PC-3 (cell line): Measurements from ENCODE around the gene DNAJA1. TPM values are rescaled to one million over a fixed set of nuclear protein-coding genes. Genes with fewer than 3 reads are reported as not detected.

Experiments
- ATAC-seq: fragments of 200-7000 bp; cut with Tn5 transposase; 2 replicates; pipeline ENCODE4 v1.9.1; 2020; ENCODE audit warnings: mild to moderate bottlenecking, moderate library complexity
- Bru-seq: library from RNA; stranded (reverse); fragments of 400-500 nt; gene quantifications from one replicate; lab custom pipeline; 2021; lab: Mats Ljungman, UMichigan
- BruChase-seq, 2 experiments: library from RNA; stranded (reverse); fragments of 400-500 nt; gene quantifications; one replicate each; lab custom pipeline; 2021; lab: Mats Ljungman, UMichigan
- BruUV-seq: library from RNA; stranded (reverse); fragments of 400-500 nt; replicated peaks from 2 replicates; lab custom pipeline; 2021; lab: Mats Ljungman, UMichigan
- CTCF ChIA-PET: fragments of 300-600 bp; sonication (Branson Sonifier 250); formaldehyde crosslinking; loops from one replicate; lab custom pipeline; 2022; ENCODE audit warnings: antibody characterized with exemption; lab: Charles Lee
- POLR2A ChIA-PET: fragments of 300-600 bp; sonication (Branson Sonifier 250); formaldehyde crosslinking; loops from one replicate; lab custom pipeline; 2022; ENCODE audit warnings: antibody characterized with exemption; ENCODE audit not compliant: unreplicated experiment; lab: Charles Lee
- DNase-seq: peaks from one replicate; pipeline ENCODE4 v3.0.0-alpha.2; 2015
- H2AFZ ChIP-seq: fragments of 300-600 bp; sonication (generic); 2 replicates; pipeline ENCODE4 v1.6.0; 2016; ENCODE audit warnings: antibody characterized with exemption, low read length
- H3F3A ChIP-seq: fragments of 300-600 bp; sonication (generic); one replicate; pipeline ENCODE4 v1.6.0; 2017; ENCODE audit warnings: antibody characterized with exemption, low read length, control low read depth, mild to moderate bottlenecking; ENCODE audit not compliant: unreplicated experiment
- H3K27ac ChIP-seq: fragments of 300-600 bp; sonication (generic); 2 replicates; pipeline ENCODE4 v1.5.1; 2016; ENCODE audit warnings: mild to moderate bottlenecking, low read length
- H3K27me3 ChIP-seq: fragments of 300-600 bp; sonication (generic); 2 replicates; pipeline ENCODE4 v1.6.1; 2016; ENCODE audit warnings: low read length, mixed read lengths
- H3K36me3 ChIP-seq: fragments of 300-600 bp; sonication (generic); 2 replicates; pipeline ENCODE4 v1.6.1; 2016; ENCODE audit warnings: low read depth, mixed run types, low read length, mixed read lengths
- H3K4me1 ChIP-seq: fragments of 300-600 bp; sonication (generic); 2 replicates; pipeline ENCODE4 v1.5.1; 2016; ENCODE audit warnings: low read length; ENCODE audit not compliant: insufficient read depth
- H3K4me2 ChIP-seq: fragments of 300-600 bp; sonication (generic); 2 replicates; pipeline ENCODE4 v1.6.0; 2016; ENCODE audit warnings: low read length
- H3K4me3 ChIP-seq: fragments of 300-600 bp; sonication (generic); 2 replicates; pipeline ENCODE4 v1.5.1; 2016; ENCODE audit warnings: mild to moderate bottlenecking, low read length, mixed read lengths
- H3K79me2 ChIP-seq: fragments of 300-600 bp; sonication (generic); 2 replicates; pipeline ENCODE4 v1.6.1; 2017; ENCODE audit warnings: low read length, mixed read lengths
- H3K9ac ChIP-seq: fragments of 300-600 bp; sonication (generic); 2 replicates; pipeline ENCODE4 v1.6.0; 2016; ENCODE audit warnings: mild to moderate bottlenecking, low read length
- H3K9me2 ChIP-seq: fragments of 300-600 bp; sonication (generic); replicated peaks from 2 replicates; pipeline ENCODE4 v1.6.1; 2016; ENCODE audit warnings: mixed run types, low read length, mixed read lengths
- H3K9me3 ChIP-seq: fragments of 300-600 bp; sonication (generic); 2 replicates; pipeline ENCODE4 v1.6.1; 2016; ENCODE audit warnings: low read length, mixed read lengths
- H4K20me1 ChIP-seq: fragments of 300-600 bp; sonication (generic); 2 replicates; pipeline ENCODE4 v1.6.1; 2016; ENCODE audit warnings: low read length, mixed read lengths
- EZH2 ChIP-seq: fragments of 300-600 bp; sonication (generic); IDR thresholded peaks from one replicate; pipeline ENCODE4 v1.6.1; 2017; ENCODE audit warnings: antibody characterized with exemption, mild to moderate bottlenecking, low read length; ENCODE audit not compliant: unreplicated experiment
- EZH2phosphoT487 ChIP-seq: fragments of 300-600 bp; sonication (generic); IDR thresholded peaks from 2 replicates; pipeline ENCODE4 v1.6.1; 2018; ENCODE audit warnings: mild to moderate bottlenecking, antibody characterized with exemption, low read length, borderline replicate concordance
- intact Hi-C: fragments of 100-400 bp; cut with micrococcal nuclease; formaldehyde crosslinking; loops from 2 replicates; pipeline ENCODE4 v1.9.0; 2023
- long read RNA-seq: library from polyadenylated mRNA; unstranded; transcript quantifications from one replicate; pipeline ENCODE4 v2.0.0, GENCODE V29; 2021; ENCODE audit not compliant: unreplicated experiment
- total RNA-seq: library from RNA; depleted of rRNA; stranded (reverse); fragments of >200 nt; gene quantifications from 2 replicates; pipeline ENCODE4 v1.2.3, GENCODE V29; 2014; rRNA removed
- TF ChIP-seq, protein P1 (sequence below): fragments of 300-600 bp; sonication (generic); conservative IDR thresholded peaks from 2 replicates; pipeline ENCODE4 v1.5.1; 2017; ENCODE audit warnings: antibody characterized with exemption, low read depth, mild to moderate bottlenecking, low read length

The DNAJA1 gene
- 109 and 114 TPM in 2 replicates for total RNA-seq
- Bru-seq, nascent RNA: percentile 88 among the genes with signal in this experiment
- percentile 97 among the genes with signal in this experiment for BruChase-seq, experiment 1, labeled RNA remaining after a 6-hour chase
- percentile 95 among the genes with signal in this experiment for BruChase-seq, experiment 2, labeled RNA remaining after a 2-hour chase
- long read RNA-seq, transcript DNAJA1-201 (9 exons, 2,381 nt): major isoform, 315 of 347 reads
- long read RNA-seq, partial matches to known transcripts: 7 of 347 reads
- long read RNA-seq, other reads (novel, unspliced or antisense): 25 of 347 reads

DNA sequence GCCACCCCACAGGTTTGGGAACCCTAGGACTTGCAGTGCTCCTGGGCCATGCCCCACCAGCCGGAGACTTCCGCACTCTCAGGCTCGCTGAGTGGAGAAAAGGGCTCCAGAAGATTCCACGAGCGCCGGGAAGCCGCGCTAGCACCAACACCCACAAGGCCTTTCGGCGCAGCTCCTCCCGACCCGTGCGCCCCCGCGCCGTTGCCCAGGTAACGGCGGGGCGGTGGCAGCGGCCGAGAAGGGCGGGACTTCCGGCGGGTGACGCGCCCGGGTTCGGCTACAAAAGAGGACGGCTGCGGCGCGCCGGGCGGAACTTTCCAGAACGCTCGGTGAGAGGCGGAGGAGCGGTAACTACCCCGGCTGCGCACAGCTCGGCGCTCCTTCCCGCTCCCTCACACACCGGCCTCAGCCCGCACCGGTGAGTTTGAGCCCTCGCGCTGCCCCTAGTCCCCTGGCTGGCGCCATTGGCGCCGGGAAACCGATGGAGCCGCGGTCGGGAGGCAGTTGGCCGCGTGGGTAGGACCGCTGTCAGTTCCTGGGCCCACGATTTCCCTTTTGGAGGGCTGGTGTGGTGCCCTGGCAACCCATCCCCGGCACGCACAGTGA, at the start of gene DNAJA1:
DNAJA1 (plus strand) TSS at position 308 of the 606 bp plus-strand sequence. CDS start 1,212 bp downstream, outside the sequence.
- CTCF ChIA-PET: interaction anchor here (0.6 kb wide), 1 partner anchor 599 kb away, joined by 3 read pairs; no protein-coding TSS in a partner anchor
- intact Hi-C loops: loop anchor here (1.0 kb wide), 1 partner anchor 19 kb away; no protein-coding TSS in a partner anchor
- BruUV-seq: no TSS peak

DNA sequence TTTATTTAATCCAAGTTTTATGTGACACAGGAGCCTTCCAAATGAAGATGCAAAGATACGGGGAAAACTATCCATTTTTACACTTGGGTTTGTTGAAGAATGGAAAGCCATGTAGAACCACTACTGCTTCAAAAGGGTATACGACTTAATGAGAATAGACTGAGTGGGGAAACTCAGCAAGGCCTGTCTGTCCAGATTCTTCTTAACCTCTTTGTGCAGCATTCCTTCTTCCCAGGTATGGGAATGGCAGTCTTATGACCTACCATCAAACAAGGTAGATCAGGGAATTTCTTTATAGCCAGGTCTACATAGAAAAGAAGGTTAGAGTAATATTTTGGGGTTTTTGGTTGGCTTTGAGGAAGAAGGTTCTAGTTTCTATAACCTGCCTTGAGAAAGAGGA, 47.0 kb upstream of the DNAJA1 start:
- H3K9me2 ChIP-seq: no peaks in the 10 kb centered on the region
- no peak overlapping the region for H3K27ac ChIP-seq
- H3K79me2 ChIP-seq: no peaks in the 10 kb centered on the region
- H4K20me1 ChIP-seq: no peaks in the 10 kb centered on the region
- H3K9me3 ChIP-seq: no peaks in the 10 kb centered on the region
- DNase-seq (no peak), ATAC-seq (no peak)
- no peaks in the 10 kb centered on the region for H3K36me3 ChIP-seq
- H3K4me3 ChIP-seq: no peak overlapping the region
- intact Hi-C loops: no loop called here
- no peak overlapping the region for H3K9ac ChIP-seq
- H3F3A ChIP-seq: no peaks in the 10 kb centered on the region
- H3K4me2 ChIP-seq: no peak overlapping the region
- ChIA-PET POLR2A (no interaction called here), CTCF (no interaction called here)
- H3K4me1 ChIP-seq: no peaks in the 10 kb centered on the region
- TF ChIP-seq EZH2phosphoT487 (no peak), EZH2 (no peak)
- TF ChIP-seq, protein P1, sequence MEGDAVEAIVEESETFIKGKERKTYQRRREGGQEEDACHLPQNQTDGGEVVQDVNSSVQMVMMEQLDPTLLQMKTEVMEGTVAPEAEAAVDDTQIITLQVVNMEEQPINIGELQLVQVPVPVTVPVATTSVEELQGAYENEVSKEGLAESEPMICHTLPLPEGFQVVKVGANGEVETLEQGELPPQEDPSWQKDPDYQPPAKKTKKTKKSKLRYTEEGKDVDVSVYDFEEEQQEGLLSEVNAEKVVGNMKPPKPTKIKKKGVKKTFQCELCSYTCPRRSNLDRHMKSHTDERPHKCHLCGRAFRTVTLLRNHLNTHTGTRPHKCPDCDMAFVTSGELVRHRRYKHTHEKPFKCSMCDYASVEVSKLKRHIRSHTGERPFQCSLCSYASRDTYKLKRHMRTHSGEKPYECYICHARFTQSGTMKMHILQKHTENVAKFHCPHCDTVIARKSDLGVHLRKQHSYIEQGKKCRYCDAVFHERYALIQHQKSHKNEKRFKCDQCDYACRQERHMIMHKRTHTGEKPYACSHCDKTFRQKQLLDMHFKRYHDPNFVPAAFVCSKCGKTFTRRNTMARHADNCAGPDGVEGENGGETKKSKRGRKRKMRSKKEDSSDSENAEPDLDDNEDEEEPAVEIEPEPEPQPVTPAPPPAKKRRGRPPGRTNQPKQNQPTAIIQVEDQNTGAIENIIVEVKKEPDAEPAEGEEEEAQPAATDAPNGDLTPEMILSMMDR: no peak
- H2AFZ ChIP-seq: no peak overlapping the region
- no TSS peak for BruUV-seq
- H3K27me3 ChIP-seq: no peaks in the 10 kb centered on the region

More for the DNA sequence above, at the start of gene DNAJA1:
- Histone ChIP-seq H3K4me3 (peak within 1 kb of the TSS; percentile 94), H3K27me3 (no peaks in the 10 kb centered on the region), H3K9me3 (no peaks in the 10 kb centered on the region), H4K20me1 (peaks cover 48% of the 10 kb centered on the region), H2AFZ (peak within 1 kb of the TSS; percentile 75), H3K36me3 (peaks cover 35% of the 10 kb centered on the region), H3K4me2 (peak within 1 kb of the TSS; percentile 97), H3K4me1 (peaks cover 55% of the 10 kb centered on the region), H3F3A (no peaks in the 10 kb centered on the region), H3K79me2 (peaks cover 87% of the 10 kb centered on the region), H3K27ac (peak within 1 kb of the TSS; percentile 62), H3K9ac (peak within 1 kb of the TSS; percentile 96), H3K9me2 (no peaks in the 10 kb centered on the region)
- POLR2A ChIA-PET: interaction anchor here (0.5 to 0.8 kb wide), 7 partner anchors 9 to 1194 kb away, joined by 3 to 7 read pairs (median 3); no protein-coding TSS in a partner anchor
- ATAC-seq: peak; percentile 89
- peak; percentile 92 for DNase-seq
- TF ChIP-seq EZH2 (no peak), EZH2phosphoT487 (no peak)
- TF ChIP-seq, protein P1: no peak
